ENCODE measurements around the gene RIPPLY1. TPM values are rescaled to one million over a fixed set of nuclear protein-coding genes. Genes with fewer than 3 reads are reported as not detected.
"Not testable (repeated sequence)": the region's sequence is repeated elsewhere in the genome, so short reads cannot be mapped to it uniquely, and the experiment has no call there.

The RIPPLY1 gene
- total RNA-seq, 1 experiment from 2014 or later = not detected

DNA sequence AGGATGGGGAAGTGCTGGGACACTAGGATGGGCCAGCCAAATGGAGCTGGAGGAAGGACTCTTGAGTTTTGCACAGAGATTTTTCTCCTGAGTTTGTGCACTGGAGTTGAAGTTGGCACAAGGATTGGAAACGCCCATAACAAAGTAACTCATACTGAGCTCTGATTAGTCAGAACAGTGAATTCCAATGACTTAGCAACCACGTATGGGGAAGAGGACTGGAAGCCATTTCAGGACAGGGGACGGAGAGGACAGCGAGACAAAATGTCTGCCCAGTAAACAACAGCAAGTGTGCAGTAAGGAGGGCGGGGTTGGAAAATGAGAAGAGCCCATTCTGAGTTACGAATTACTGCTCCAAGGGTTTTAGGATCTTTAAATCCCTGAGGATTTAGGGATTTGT, 5.9 kb downstream of the RIPPLY1 start:
- Histone ChIP-seq H3K9ac (ENCODE audit: low read length) (no peak overlapping the region), H3K36me3 (ENCODE audit: insufficient read depth, low read length) (no peaks in the 10 kb centered on the region), H2AFZ (ENCODE audit: low read length) (no peak overlapping the region), H3K27ac (ENCODE audit: low read length) (no peak overlapping the region), H3K9me3 (ENCODE audit: low read length) (no peaks in the 10 kb centered on the region), H3K27me3 (ENCODE audit: low read length) (no peaks in the 10 kb centered on the region), H3K79me2 (ENCODE audit: low read length) (no peaks in the 10 kb centered on the region), H3K9me2 (replicated peaks; ENCODE audit: insufficient read depth, low read length) (no peaks in the 10 kb centered on the region), H3K4me3 (ENCODE audit: low read length) (no peak overlapping the region), H4K20me1 (ENCODE audit: insufficient read depth, low read depth, low read length) (no peaks in the 10 kb centered on the region), H3K4me1 (ENCODE audit: low read length) (no peaks in the 10 kb centered on the region), H3K4me2 (ENCODE audit: low read depth, low read length, poor library complexity, severe bottlenecking) (no peak overlapping the region)
- DNase-seq = no peak

DNA sequence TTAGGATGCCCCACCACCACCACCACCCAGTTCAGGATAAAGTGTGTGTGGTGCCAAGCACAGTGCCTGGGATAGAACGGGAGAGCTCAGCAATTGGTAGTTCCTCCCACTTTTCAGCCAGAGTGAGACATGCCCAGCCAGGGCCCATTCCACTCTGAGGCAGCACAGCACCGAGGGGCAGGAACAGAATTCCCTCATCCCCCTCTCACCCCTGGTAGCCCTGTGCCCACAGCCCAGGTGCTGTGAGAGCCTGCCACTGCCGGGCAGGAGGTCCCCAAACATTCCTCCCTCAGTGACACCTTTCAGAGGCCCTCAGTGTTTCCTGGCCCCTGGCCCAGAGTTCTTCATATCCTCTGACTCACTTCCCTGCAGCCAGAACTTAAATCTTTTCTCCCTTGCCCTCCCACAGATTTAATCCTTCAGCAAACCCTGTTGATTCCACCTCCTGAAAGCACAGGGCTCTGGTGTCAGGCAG, 8.1 kb downstream of the RIPPLY1 start:
- Histone ChIP-seq H2AFZ (ENCODE audit: low read length) (no peak overlapping the region), H3K9me2 (replicated peaks; ENCODE audit: insufficient read depth, low read length) (no peaks in the 10 kb centered on the region), H3K9me3 (ENCODE audit: low read length) (no peaks in the 10 kb centered on the region), H3K4me2 (ENCODE audit: low read depth, low read length, poor library complexity, severe bottlenecking) (no peak overlapping the region), H3K27me3 (ENCODE audit: low read length) (no peaks in the 10 kb centered on the region), H3K4me1 (ENCODE audit: low read length) (no peaks in the 10 kb centered on the region), H3K27ac (ENCODE audit: low read length) (no peak overlapping the region), H4K20me1 (ENCODE audit: insufficient read depth, low read depth, low read length) (no peaks in the 10 kb centered on the region), H3K79me2 (ENCODE audit: low read length) (no peaks in the 10 kb centered on the region), H3K9ac (ENCODE audit: low read length) (no peak overlapping the region), H3K36me3 (ENCODE audit: insufficient read depth, low read length) (no peaks in the 10 kb centered on the region), H3K4me3 (ENCODE audit: low read length) (no peak overlapping the region)
- no peak for DNase-seq

DNA sequence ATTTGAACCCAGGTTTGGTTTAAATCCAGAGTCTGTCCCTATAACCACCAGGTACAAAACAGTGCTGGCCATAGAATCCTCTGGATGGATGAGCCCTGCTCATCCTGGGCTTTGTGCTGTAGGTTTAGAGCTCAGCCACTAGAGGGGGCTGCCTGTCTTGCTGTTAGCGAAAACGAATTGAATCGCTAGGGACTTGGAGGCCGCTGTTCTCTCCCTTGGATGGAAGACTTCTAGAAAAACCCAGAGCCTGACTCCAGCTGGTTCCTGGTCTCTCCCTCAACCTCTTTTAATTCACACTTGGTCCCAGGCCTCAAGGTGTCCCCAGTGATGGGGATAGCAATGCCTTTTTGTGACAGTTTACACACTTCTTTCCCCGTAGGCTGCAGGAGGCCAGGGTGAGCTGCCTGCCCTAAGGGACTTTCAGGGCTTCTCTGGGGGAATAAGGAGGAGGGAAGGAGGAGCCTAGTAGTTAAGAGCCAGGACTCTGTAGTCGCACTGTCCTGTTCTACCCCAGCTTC, 8.7 kb downstream of the RIPPLY1 start:
- H4K20me1 ChIP-seq (ENCODE audit: insufficient read depth, low read depth, low read length) = no peaks in the 10 kb centered on the region
- no peak overlapping the region for H3K27ac ChIP-seq (ENCODE audit: low read length)
- H3K36me3 ChIP-seq (ENCODE audit: insufficient read depth, low read length) = no peaks in the 10 kb centered on the region
- no peak overlapping the region for H3K4me2 ChIP-seq (ENCODE audit: low read depth, low read length, poor library complexity, severe bottlenecking)
- no peak overlapping the region for H3K9ac ChIP-seq (ENCODE audit: low read length)
- H3K9me3 ChIP-seq (ENCODE audit: low read length) = no peaks in the 10 kb centered on the region
- H3K9me2 ChIP-seq (replicated peaks; ENCODE audit: insufficient read depth, low read length) = no peaks in the 10 kb centered on the region
- H3K4me3 ChIP-seq (ENCODE audit: low read length) = no peak overlapping the region
- H3K79me2 ChIP-seq (ENCODE audit: low read length) = no peaks in the 10 kb centered on the region
- no peaks in the 10 kb centered on the region for H3K4me1 ChIP-seq (ENCODE audit: low read length)
- no peak overlapping the region; the same call in 1 of the 2 replicates for H2AFZ ChIP-seq (ENCODE audit: low read length)
- H3K27me3 ChIP-seq (ENCODE audit: low read length) = no peaks in the 10 kb centered on the region
- DNase-seq = peak; percentile 89

DNA sequence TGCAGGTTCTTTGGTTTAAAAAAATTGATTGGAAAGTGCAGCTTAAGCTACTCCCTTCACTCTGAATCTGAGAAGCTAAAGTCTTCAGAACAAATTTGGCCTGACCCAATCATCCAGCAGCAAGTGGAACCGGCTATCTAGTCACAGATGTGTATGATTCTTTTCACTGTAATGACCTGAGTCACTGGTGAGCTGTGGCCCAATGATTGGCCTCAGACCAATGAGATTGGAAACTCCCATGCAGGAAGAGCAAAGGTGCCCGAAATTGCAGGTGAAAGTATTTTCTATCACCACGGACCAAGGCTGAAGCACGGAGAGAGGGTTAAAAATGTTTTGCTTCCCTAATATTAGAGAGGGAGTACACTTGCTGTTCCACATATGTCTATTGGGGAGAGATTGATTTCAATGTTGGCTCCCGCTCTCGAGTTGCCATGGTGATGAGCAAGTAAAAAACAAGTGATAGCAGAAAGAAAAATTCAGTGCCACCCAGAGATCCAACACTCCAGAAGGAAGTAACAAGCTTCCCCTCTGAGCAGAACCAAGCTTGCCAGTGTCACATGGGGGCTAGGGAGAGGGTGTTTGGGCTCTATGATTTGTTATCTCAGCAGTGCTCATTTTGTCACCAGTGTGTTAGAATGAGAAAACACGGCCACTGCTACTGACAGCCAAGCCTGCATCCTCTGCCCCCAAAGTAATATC, 11.2 kb downstream of the RIPPLY1 start:
- DNase-seq = no peak
- no peaks in the 10 kb centered on the region for H4K20me1 ChIP-seq (ENCODE audit: insufficient read depth, low read depth, low read length)

DNA sequence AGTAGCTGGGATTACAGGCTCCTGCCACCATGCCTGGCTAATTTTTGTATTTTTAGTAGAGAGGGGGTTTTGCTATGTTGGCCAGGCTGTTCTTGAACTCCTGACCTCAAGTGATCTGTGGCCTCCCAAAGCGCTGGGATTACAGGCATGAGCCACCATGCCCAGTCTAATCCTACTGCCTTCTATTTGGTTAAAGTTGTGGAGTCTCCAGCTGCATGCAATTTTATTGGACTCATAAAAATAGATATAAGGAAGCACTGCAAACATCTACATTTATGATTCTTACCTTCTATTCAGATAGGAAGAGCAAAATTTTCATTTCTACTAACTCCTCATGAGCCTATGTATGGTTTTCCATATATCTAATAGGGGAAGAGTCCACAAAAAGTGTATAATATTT, 13.7 kb downstream of the RIPPLY1 start:
- Histone ChIP-seq H3K4me1 (ENCODE audit: low read length) (no peaks in the 10 kb centered on the region), H3K79me2 (ENCODE audit: low read length) (no peaks in the 10 kb centered on the region), H4K20me1 (ENCODE audit: insufficient read depth, low read depth, low read length) (no peaks in the 10 kb centered on the region), H2AFZ (ENCODE audit: low read length) (no peak overlapping the region), H3K4me2 (ENCODE audit: low read depth, low read length, poor library complexity, severe bottlenecking) (no peak overlapping the region), H3K36me3 (ENCODE audit: insufficient read depth, low read length) (no peaks in the 10 kb centered on the region), H3K27ac (ENCODE audit: low read length) (no peak overlapping the region), H3K9ac (ENCODE audit: low read length) (no peak overlapping the region), H3K27me3 (ENCODE audit: low read length) (no peaks in the 10 kb centered on the region), H3K9me3 (ENCODE audit: low read length) (no peaks in the 10 kb centered on the region), H3K4me3 (ENCODE audit: low read length) (no peak overlapping the region), H3K9me2 (replicated peaks; ENCODE audit: insufficient read depth, low read length) (no peaks in the 10 kb centered on the region)
- no peak for DNase-seq

More for the DNA sequence above, 11.2 kb downstream of the RIPPLY1 start:
- no peaks in the 10 kb centered on the region for H3K9me3 ChIP-seq (ENCODE audit: low read length)
- no peaks in the 10 kb centered on the region for H3K36me3 ChIP-seq (ENCODE audit: insufficient read depth, low read length)
- no peak overlapping the region for H3K4me3 ChIP-seq (ENCODE audit: low read length)
- H3K27me3 ChIP-seq (ENCODE audit: low read length) = no peaks in the 10 kb centered on the region
- H3K79me2 ChIP-seq (ENCODE audit: low read length) = no peaks in the 10 kb centered on the region
- H3K4me1 ChIP-seq (ENCODE audit: low read length) = no peaks in the 10 kb centered on the region
- no peak overlapping the region for H2AFZ ChIP-seq (ENCODE audit: low read length)
- no peak overlapping the region for H3K27ac ChIP-seq (ENCODE audit: low read length)
- H3K4me2 ChIP-seq (ENCODE audit: low read depth, low read length, poor library complexity, severe bottlenecking) = no peak overlapping the region
- no peaks in the 10 kb centered on the region for H3K9me2 ChIP-seq (replicated peaks; ENCODE audit: insufficient read depth, low read length)
- no peak overlapping the region for H3K9ac ChIP-seq (ENCODE audit: low read length)

DNA sequence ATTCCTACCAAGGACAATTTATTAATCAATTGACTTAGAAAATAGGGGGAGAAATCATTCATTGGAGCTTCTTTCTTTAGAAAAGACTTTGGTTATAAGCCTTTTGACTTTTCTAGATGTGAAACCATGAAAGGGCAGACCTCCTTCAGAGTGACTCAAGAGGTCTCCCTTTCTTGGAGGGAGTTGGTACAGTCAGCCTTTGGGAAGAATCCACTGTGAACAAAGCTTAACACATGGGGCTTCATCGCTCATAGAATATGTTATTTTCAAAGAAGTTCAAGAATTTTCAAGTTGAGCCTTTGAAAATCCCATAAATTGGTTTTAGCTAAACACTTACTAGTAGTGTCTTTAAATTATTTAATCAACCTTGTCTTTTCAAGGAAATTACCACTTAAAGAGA, 28.0 kb downstream of the RIPPLY1 start:
- Histone ChIP-seq H4K20me1 (ENCODE audit: insufficient read depth, low read depth, low read length) (no peaks in the 10 kb centered on the region), H3K4me3 (ENCODE audit: low read length) (no peak overlapping the region), H3K9ac (ENCODE audit: low read length) (no peak overlapping the region), H3K9me3 (ENCODE audit: low read length) (no peaks in the 10 kb centered on the region), H3K36me3 (ENCODE audit: insufficient read depth, low read length) (no peaks in the 10 kb centered on the region), H2AFZ (ENCODE audit: low read length) (no peak overlapping the region), H3K4me1 (ENCODE audit: low read length) (0 out of 2 replicates have a peak, but pooled peaks cover 3% of the 10 kb centered on the region), H3K79me2 (ENCODE audit: low read length) (no peaks in the 10 kb centered on the region), H3K4me2 (ENCODE audit: low read depth, low read length, poor library complexity, severe bottlenecking) (no peak overlapping the region), H3K27ac (ENCODE audit: low read length) (no peak overlapping the region), H3K27me3 (ENCODE audit: low read length) (no peaks in the 10 kb centered on the region), H3K9me2 (replicated peaks; ENCODE audit: insufficient read depth, low read length) (no peaks in the 10 kb centered on the region)
- DNase-seq = no peak

DNA sequence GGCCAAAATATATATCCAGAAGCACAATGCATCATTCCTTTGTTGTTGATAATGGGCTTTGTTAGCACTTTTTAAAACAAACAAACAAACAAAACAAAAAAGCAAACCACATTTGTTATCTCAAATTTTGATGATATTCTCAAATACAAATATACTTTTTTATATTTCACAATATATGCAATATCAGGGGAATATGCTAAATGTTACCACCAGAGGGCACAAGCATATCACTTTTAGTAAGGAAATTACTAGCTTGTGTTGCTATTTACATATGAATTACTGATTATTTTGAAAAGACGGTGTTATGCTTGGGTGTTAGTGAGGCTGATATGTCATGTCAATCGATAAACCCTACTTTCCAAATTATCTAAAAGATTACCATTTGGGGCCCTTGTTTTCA, 29.1 kb downstream of the RIPPLY1 start:
- Histone ChIP-seq H3K9ac (ENCODE audit: low read length) (no peak overlapping the region), H4K20me1 (ENCODE audit: insufficient read depth, low read depth, low read length) (no peaks in the 10 kb centered on the region), H3K4me1 (ENCODE audit: low read length) (0 out of 2 replicates have a peak, but pooled peaks cover 3% of the 10 kb centered on the region), H3K27me3 (ENCODE audit: low read length) (no peaks in the 10 kb centered on the region), H3K4me3 (ENCODE audit: low read length) (no peak overlapping the region), H2AFZ (ENCODE audit: low read length) (no peak overlapping the region), H3K9me2 (replicated peaks; ENCODE audit: insufficient read depth, low read length) (no peaks in the 10 kb centered on the region), H3K27ac (ENCODE audit: low read length) (no peak overlapping the region), H3K36me3 (ENCODE audit: insufficient read depth, low read length) (no peaks in the 10 kb centered on the region), H3K4me2 (ENCODE audit: low read depth, low read length, poor library complexity, severe bottlenecking) (no peak overlapping the region), H3K9me3 (ENCODE audit: low read length) (no peaks in the 10 kb centered on the region), H3K79me2 (ENCODE audit: low read length) (no peaks in the 10 kb centered on the region)
- DNase-seq = peak; percentile 80

DNA sequence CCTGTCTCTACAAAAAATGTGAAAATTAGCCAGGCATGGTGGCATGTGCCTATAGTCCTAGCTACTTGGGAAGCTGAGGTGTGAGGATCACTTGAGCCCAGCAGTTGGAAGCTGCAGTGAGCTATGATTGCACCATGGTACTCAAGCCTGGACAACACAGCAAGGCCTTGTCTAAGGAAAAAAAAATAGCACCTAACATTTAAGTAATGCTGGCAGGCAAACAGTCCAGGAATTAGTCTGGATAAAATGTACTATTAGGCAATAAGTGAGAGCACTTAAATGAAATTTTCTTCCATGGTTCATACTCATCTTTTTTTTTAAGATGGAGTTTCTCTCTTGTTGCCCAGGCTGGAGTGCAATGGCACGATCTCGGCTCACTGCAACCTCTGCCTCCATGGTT, 30.3 kb downstream of the RIPPLY1 start:
- H3K4me2 ChIP-seq (ENCODE audit: low read depth, low read length, poor library complexity, severe bottlenecking); H3K36me3 ChIP-seq (ENCODE audit: insufficient read depth, low read length); H3K9ac ChIP-seq (ENCODE audit: low read length); H3K79me2 ChIP-seq (ENCODE audit: low read length); DNase-seq; H3K27ac ChIP-seq (ENCODE audit: low read length); H4K20me1 ChIP-seq (ENCODE audit: insufficient read depth, low read depth, low read length); H3K4me3 ChIP-seq (ENCODE audit: low read length); H3K4me1 ChIP-seq (ENCODE audit: low read length); H2AFZ ChIP-seq (ENCODE audit: low read length); H3K9me3 ChIP-seq (ENCODE audit: low read length); H3K27me3 ChIP-seq (ENCODE audit: low read length); H3K9me2 ChIP-seq (replicated peaks; ENCODE audit: insufficient read depth, low read length): not testable (repeated sequence)

Data from Karpas-422 (cell line).